ENCODE data around the gene PAPPA2.

PAPPA2 gene

GRCh38 chr1:176545034-176545639 is 82.2 kb downstream of the PAPPA2 start:
- Histone ChIP-seq H3K4me2 (ENCODE audit: low read length) (no peak overlapping the region), H3K9me3 (ENCODE audit: control insufficient read depth, low read length) (no peaks in the 10 kb centered on the region), H3K4me1 (no peaks in the 10 kb centered on the region), H3K79me2 (no peaks in the 10 kb centered on the region), H3K4me3 (ENCODE audit: low read depth, low read length) (no peak overlapping the region), H2AFZ (no peak overlapping the region), H3K9ac (no peak overlapping the region), H3K27ac (no peak overlapping the region), H3K27me3 (ENCODE audit: control insufficient read depth, insufficient read depth, low read length) (peaks cover 2% of the 10 kb centered on the region), H3K36me3 (ENCODE audit: control insufficient read depth, insufficient read depth, low read length) (no peaks in the 10 kb centered on the region)
- TF ChIP-seq CTCF (IDR thresholded peaks at IDR 0.05), result no peak

GRCh38 chr1:176546825-176547224 is 83.8 kb downstream of the PAPPA2 start:
- TF ChIP-seq CTCF (IDR thresholded peaks at IDR 0.05), result no peak
- Histone ChIP-seq H3K36me3 (ENCODE audit: control insufficient read depth, insufficient read depth, low read length) (no peaks in the 10 kb centered on the region), H2AFZ (no peak overlapping the region), H3K4me3 (ENCODE audit: low read depth, low read length) (no peak overlapping the region), H3K9me3 (ENCODE audit: control insufficient read depth, low read length) (no peaks in the 10 kb centered on the region), H3K9ac (no peak overlapping the region), H3K4me2 (ENCODE audit: low read length) (no peak overlapping the region), H3K79me2 (no peaks in the 10 kb centered on the region), H3K4me1 (no peaks in the 10 kb centered on the region), H3K27ac (no peak overlapping the region), H3K27me3 (ENCODE audit: control insufficient read depth, insufficient read depth, low read length) (peaks cover 2% of the 10 kb centered on the region)

GRCh38 chr1:176551146-176551545 is 88.2 kb downstream of the PAPPA2 start:
- Histone ChIP-seq H3K9ac (no peak overlapping the region), H3K4me3 (ENCODE audit: low read depth, low read length) (no peak overlapping the region), H2AFZ (no peak overlapping the region), H3K79me2 (no peaks in the 10 kb centered on the region), H3K36me3 (ENCODE audit: control insufficient read depth, insufficient read depth, low read length) (no peaks in the 10 kb centered on the region), H3K9me3 (ENCODE audit: control insufficient read depth, low read length) (no peaks in the 10 kb centered on the region), H3K4me2 (ENCODE audit: low read length) (no peak overlapping the region), H3K27me3 (ENCODE audit: control insufficient read depth, insufficient read depth, low read length) (peaks cover 2% of the 10 kb centered on the region), H3K27ac (no peak overlapping the region), H3K4me1 (no peaks in the 10 kb centered on the region)
- TF ChIP-seq CTCF (IDR thresholded peaks at IDR 0.05), result no peak

GRCh38 chr1:176552217-176552991 is 89.4 kb downstream of the PAPPA2 start:
- Histone ChIP-seq H3K9ac (no peak overlapping the region), H3K79me2 (no peaks in the 10 kb centered on the region), H3K36me3 (ENCODE audit: control insufficient read depth, insufficient read depth, low read length) (no peaks in the 10 kb centered on the region), H3K4me3 (ENCODE audit: low read depth, low read length) (no peak overlapping the region), H2AFZ (no peak overlapping the region), H3K27ac (no peak overlapping the region), H3K4me1 (no peaks in the 10 kb centered on the region), H3K4me2 (ENCODE audit: low read length) (no peak overlapping the region), H3K9me3 (ENCODE audit: control insufficient read depth, low read length) (no peaks in the 10 kb centered on the region), H3K27me3 (ENCODE audit: control insufficient read depth, insufficient read depth, low read length) (peaks cover 2% of the 10 kb centered on the region)
- no peak for TF ChIP-seq CTCF (IDR thresholded peaks at IDR 0.05)
